ENCODE data around the gene DLGAP5. TPM values are rescaled to one million over a fixed set of nuclear protein-coding genes. Genes with fewer than 3 reads are reported as not detected.

DLGAP5 gene
- total RNA-seq, 1 experiment from 2014 or later: 72.8 TPM

DNA sequence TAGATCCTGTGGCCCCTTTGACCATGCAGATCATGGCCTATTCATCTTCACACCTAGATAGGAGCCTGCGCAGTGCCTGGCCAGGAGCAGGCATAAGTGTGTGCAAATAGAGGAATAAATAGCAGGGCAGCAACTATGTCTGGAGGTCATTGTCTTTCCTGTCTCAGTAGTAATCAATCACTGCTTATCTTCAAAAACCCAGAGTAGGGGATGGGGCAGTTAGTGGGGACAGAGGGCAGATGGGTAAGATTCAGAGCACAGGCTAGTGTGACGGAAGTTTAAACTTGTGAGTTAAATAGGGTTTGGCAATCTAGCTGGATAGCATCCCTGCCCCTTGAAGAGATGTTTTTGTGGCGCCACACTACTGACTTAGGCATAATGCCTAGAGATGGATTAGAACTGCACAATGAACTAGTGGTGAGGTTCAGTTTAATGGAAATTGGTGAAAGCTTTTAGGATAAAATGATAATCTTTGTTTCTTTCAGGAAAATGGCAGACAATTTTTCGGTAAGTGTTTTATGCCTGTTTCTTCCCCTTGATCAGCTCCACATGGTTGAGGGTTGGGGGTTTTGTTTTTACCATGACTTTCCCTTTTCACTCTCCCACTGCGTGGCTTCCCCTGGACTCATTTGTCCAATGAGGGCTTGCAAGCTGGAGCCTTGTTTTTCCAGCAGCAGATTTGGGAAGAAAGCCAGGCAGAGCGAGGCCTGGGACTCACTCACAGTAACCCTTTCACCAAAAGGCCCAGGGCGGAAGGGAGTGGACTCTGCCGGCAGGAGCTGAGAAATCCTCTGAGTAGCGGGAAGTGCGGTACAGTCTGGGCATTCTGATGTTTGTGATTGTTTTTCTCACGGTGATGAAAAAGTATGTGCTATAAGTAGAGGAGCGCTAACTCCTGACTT lies 54.2 kb downstream of the DLGAP5 start:
- TF ChIP-seq EZH2 (IDR thresholded peaks at IDR 0.05) (no peak), CBX3 (IDR thresholded peaks at IDR 0.05; ENCODE audit: low read depth) (no peak), EGR1 (IDR thresholded peaks at IDR 0.05; ENCODE audit: low read depth) (no peak), RAD21 (IDR thresholded peaks at IDR 0.05; ENCODE audit: low read depth) (no peak), ZNF274 (IDR thresholded peaks at IDR 0.05; ENCODE audit: low read depth, low read length) (no peak), SP1 (IDR thresholded peaks at IDR 0.05; ENCODE audit: low read depth) (no peak), SRF (IDR thresholded peaks at IDR 0.05; ENCODE audit: low read depth) (no peak), TCF7L2 (IDR thresholded peaks at IDR 0.05; ENCODE audit: borderline replicate concordance, extremely low read depth, insufficient read depth, insufficient read length) (no peak), FOSL1 (IDR thresholded peaks at IDR 0.05; ENCODE audit: low read depth) (no peak), YY1 (IDR thresholded peaks at IDR 0.05; ENCODE audit: extremely low read depth, insufficient replicate concordance, low read depth, low read length) (no peak), POLR2A (IDR thresholded peaks at IDR 0.05; ENCODE audit: borderline replicate concordance, extremely low read depth, insufficient read depth, insufficient read length) (no peak), ELF1 (IDR thresholded peaks at IDR 0.05; ENCODE audit: borderline replicate concordance, low read depth) (no peak)
- TF ChIP-seq, protein P1, sequence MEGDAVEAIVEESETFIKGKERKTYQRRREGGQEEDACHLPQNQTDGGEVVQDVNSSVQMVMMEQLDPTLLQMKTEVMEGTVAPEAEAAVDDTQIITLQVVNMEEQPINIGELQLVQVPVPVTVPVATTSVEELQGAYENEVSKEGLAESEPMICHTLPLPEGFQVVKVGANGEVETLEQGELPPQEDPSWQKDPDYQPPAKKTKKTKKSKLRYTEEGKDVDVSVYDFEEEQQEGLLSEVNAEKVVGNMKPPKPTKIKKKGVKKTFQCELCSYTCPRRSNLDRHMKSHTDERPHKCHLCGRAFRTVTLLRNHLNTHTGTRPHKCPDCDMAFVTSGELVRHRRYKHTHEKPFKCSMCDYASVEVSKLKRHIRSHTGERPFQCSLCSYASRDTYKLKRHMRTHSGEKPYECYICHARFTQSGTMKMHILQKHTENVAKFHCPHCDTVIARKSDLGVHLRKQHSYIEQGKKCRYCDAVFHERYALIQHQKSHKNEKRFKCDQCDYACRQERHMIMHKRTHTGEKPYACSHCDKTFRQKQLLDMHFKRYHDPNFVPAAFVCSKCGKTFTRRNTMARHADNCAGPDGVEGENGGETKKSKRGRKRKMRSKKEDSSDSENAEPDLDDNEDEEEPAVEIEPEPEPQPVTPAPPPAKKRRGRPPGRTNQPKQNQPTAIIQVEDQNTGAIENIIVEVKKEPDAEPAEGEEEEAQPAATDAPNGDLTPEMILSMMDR (IDR thresholded peaks at IDR 0.05 in 2 of 3, conservative IDR thresholded peaks at IDR 0.05 in 1 of 3; ENCODE audit: borderline replicate concordance in 1 of 3, insufficient read depth in 1 of 3, low read depth in 2 of 3, low read length in 2 of 3): no peak
- TF ChIP-seq, protein P2, sequence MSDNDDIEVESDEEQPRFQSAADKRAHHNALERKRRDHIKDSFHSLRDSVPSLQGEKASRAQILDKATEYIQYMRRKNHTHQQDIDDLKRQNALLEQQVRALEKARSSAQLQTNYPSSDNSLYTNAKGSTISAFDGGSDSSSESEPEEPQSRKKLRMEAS (IDR thresholded peaks at IDR 0.05): no peak
- TF ChIP-seq, protein P3, sequence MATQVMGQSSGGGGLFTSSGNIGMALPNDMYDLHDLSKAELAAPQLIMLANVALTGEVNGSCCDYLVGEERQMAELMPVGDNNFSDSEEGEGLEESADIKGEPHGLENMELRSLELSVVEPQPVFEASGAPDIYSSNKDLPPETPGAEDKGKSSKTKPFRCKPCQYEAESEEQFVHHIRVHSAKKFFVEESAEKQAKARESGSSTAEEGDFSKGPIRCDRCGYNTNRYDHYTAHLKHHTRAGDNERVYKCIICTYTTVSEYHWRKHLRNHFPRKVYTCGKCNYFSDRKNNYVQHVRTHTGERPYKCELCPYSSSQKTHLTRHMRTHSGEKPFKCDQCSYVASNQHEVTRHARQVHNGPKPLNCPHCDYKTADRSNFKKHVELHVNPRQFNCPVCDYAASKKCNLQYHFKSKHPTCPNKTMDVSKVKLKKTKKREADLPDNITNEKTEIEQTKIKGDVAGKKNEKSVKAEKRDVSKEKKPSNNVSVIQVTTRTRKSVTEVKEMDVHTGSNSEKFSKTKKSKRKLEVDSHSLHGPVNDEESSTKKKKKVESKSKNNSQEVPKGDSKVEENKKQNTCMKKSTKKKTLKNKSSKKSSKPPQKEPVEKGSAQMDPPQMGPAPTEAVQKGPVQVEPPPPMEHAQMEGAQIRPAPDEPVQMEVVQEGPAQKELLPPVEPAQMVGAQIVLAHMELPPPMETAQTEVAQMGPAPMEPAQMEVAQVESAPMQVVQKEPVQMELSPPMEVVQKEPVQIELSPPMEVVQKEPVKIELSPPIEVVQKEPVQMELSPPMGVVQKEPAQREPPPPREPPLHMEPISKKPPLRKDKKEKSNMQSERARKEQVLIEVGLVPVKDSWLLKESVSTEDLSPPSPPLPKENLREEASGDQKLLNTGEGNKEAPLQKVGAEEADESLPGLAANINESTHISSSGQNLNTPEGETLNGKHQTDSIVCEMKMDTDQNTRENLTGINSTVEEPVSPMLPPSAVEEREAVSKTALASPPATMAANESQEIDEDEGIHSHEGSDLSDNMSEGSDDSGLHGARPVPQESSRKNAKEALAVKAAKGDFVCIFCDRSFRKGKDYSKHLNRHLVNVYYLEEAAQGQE (IDR thresholded peaks at IDR 0.05; ENCODE audit: low read depth): no peak
- H3K9me2 ChIP-seq (ENCODE audit: insufficient read depth): no peaks in the 10 kb centered on the region
- no peak overlapping the region for H3K4me3 ChIP-seq (replicated peaks in 1 of 2; ENCODE audit: low read depth in 1 of 2, low read length in 2 of 2)
- ATAC-seq: no peak
- intact Hi-C loops (cut with micrococcal nuclease): no loop called here
- H3K9ac ChIP-seq (ENCODE audit: low read length): no peak overlapping the region
- no peaks in the 10 kb centered on the region for H3K27me3 ChIP-seq (ENCODE audit: insufficient read depth, low read length)
- peaks cover 51% of the 10 kb centered on the region for H3K79me2 ChIP-seq (ENCODE audit: insufficient read depth, low read length)
- peaks cover 20 to 35% of the 10 kb centered on the region in 2 experiments; a peak in 3 of 4 replicates for H3K36me3 ChIP-seq (ENCODE audit: control insufficient read depth in 1 of 2, insufficient read depth in 2 of 2, low read length in 2 of 2)
- no peaks in the 10 kb centered on the region for H4K20me1 ChIP-seq (ENCODE audit: insufficient read depth)
- H3K4me2 ChIP-seq (ENCODE audit: low read length): no peak overlapping the region
- ChIA-PET POLR2A (interaction anchor here (0.9 to 1.0 kb wide), 2 partner anchors 8 to 29 kb away, joined by 3 read pairs; partner anchors contain the start of gene LGALS3), RAD21 (ENCODE audit: low non-redundant PET in 1 of 2, low total read pairs in 2 of 2, uncharacterized antibody in 2 of 2, unreplicated experiment in 2 of 2) (no interaction called here), CTCF (interaction anchor here (0.6 to 0.8 kb wide), 2 partner anchors 47 to 86 kb away, joined by 3 read pairs; partner anchors contain the start of gene MAPK1IP1L)
- H2AFZ ChIP-seq (ENCODE audit: low read depth, low read length, poor library complexity, severe bottlenecking): no peak overlapping the region
- no TSS peak for BruUV-seq (replicated peaks)
- H3K4me1 ChIP-seq (ENCODE audit: control insufficient read depth in 1 of 2, insufficient read depth in 2 of 2, low read length in 2 of 2): peaks cover 0 to 6% of the 10 kb centered on the region in 2 experiments; a peak in 2 of 4 replicates
- no peak for DNase-seq (ENCODE audit: low read depth, low spot score)
- H3K27ac ChIP-seq (ENCODE audit: low read depth, low read length): no peak overlapping the region
- no peaks in the 10 kb centered on the region for H3K9me3 ChIP-seq (ENCODE audit: control insufficient read depth in 1 of 2, insufficient read depth in 1 of 2, low read depth in 1 of 2, low read length in 2 of 2)
